GM19099 (cell line): ENCODE results near the gene SERAC1.

Experiments
- POLR2A ChIP-seq: IDR thresholded peaks from 3 replicates; pipeline ENCODE4 v1.6.1; 2011; ENCODE audit warnings: low read depth; ENCODE audit not compliant: insufficient read length; ENCODE audit errors: extremely low read depth

The SERAC1 gene

GRCh38 chr6:158070513-158070912 lies 97.5 kb downstream of the SERAC1 start:
- no peak for TF ChIP-seq POLR2A

GRCh38 chr6:158069800-158070195 lies 98.3 kb downstream of the SERAC1 start:
- TF ChIP-seq POLR2A = no peak

GRCh38 chr6:158068893-158069799 lies 98.9 kb downstream of the SERAC1 start:
- no peak for TF ChIP-seq POLR2A

GRCh38 chr6:158068156-158068892 lies 99.7 kb downstream of the SERAC1 start:
- no peak for TF ChIP-seq POLR2A

- TF ChIP-seq POLR2A = no peak
Measured at GRCh38 chr6:158067436-158068015, 100.5 kb downstream of the SERAC1 start.

GRCh38 chr6:158066136-158066781 lies 101.8 kb downstream of the SERAC1 start:
- no peak for TF ChIP-seq POLR2A

GRCh38 chr6:158064725-158065251 lies 103.3 kb downstream of the SERAC1 start:
- no peak for TF ChIP-seq POLR2A

GRCh38 chr6:158063736-158064135 lies 104.3 kb downstream of the SERAC1 start:
- no peak for TF ChIP-seq POLR2A

- no peak for TF ChIP-seq POLR2A
Measured at GRCh38 chr6:158061709-158062461, 106.2 kb downstream of the SERAC1 start.

- no peak for TF ChIP-seq POLR2A
Measured at GRCh38 chr6:158061361-158061708, 106.7 kb downstream of the SERAC1 start.

- no peak for TF ChIP-seq POLR2A
Measured at GRCh38 chr6:158060455-158061360, 107.4 kb downstream of the SERAC1 start.
